ENCODE results near the gene TALDO1.

DNA sequence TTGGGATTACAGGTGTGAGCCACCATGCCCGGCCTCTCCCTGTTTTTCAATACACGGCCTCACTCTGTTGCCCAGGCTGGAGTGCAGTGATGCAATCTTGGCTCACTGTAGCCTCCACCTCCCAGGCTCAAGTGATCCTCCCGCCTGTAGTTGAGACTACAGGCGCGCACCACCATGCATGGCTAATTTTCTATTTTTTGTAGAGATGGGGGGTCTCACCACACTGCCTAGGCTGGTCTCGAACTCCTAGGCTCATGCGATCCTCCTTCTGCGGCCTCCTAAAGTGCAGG is 18.5 kb downstream of the TALDO1 start:
- TF ChIP-seq POLR2AphosphoS5 (IDR thresholded peaks at IDR 0.05; ENCODE audit: low read length), result no peak
- TF ChIP-seq HDAC2 (IDR thresholded peaks at IDR 0.05), result no peak
- TF ChIP-seq, protein P1, sequence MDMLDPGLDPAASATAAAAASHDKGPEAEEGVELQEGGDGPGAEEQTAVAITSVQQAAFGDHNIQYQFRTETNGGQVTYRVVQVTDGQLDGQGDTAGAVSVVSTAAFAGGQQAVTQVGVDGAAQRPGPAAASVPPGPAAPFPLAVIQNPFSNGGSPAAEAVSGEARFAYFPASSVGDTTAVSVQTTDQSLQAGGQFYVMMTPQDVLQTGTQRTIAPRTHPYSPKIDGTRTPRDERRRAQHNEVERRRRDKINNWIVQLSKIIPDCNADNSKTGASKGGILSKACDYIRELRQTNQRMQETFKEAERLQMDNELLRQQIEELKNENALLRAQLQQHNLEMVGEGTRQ (IDR thresholded peaks at IDR 0.05; ENCODE audit: borderline replicate concordance, low read depth, low read length), result no peak
- TF ChIP-seq CBX5 (IDR thresholded peaks at IDR 0.05; ENCODE audit: low read depth), result no peak
- TF ChIP-seq, protein P2, sequence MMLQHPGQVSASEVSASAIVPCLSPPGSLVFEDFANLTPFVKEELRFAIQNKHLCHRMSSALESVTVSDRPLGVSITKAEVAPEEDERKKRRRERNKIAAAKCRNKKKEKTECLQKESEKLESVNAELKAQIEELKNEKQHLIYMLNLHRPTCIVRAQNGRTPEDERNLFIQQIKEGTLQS (IDR thresholded peaks at IDR 0.05; ENCODE audit: borderline replicate concordance, extremely low read depth, low read depth, low read length), result no peak
- TF ChIP-seq, protein P3, sequence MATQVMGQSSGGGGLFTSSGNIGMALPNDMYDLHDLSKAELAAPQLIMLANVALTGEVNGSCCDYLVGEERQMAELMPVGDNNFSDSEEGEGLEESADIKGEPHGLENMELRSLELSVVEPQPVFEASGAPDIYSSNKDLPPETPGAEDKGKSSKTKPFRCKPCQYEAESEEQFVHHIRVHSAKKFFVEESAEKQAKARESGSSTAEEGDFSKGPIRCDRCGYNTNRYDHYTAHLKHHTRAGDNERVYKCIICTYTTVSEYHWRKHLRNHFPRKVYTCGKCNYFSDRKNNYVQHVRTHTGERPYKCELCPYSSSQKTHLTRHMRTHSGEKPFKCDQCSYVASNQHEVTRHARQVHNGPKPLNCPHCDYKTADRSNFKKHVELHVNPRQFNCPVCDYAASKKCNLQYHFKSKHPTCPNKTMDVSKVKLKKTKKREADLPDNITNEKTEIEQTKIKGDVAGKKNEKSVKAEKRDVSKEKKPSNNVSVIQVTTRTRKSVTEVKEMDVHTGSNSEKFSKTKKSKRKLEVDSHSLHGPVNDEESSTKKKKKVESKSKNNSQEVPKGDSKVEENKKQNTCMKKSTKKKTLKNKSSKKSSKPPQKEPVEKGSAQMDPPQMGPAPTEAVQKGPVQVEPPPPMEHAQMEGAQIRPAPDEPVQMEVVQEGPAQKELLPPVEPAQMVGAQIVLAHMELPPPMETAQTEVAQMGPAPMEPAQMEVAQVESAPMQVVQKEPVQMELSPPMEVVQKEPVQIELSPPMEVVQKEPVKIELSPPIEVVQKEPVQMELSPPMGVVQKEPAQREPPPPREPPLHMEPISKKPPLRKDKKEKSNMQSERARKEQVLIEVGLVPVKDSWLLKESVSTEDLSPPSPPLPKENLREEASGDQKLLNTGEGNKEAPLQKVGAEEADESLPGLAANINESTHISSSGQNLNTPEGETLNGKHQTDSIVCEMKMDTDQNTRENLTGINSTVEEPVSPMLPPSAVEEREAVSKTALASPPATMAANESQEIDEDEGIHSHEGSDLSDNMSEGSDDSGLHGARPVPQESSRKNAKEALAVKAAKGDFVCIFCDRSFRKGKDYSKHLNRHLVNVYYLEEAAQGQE (IDR thresholded peaks at IDR 0.05; ENCODE audit: low read depth, low read length), result no peak
- no peak for TF ChIP-seq POLR2A (IDR thresholded peaks at IDR 0.05; ENCODE audit: low read depth, low read length)
- no peak for TF ChIP-seq CEBPB (IDR thresholded peaks at IDR 0.05; ENCODE audit: borderline replicate concordance in 1 of 2, low read depth in 2 of 2, low read length in 2 of 2)
- TF ChIP-seq MTA3 (IDR thresholded peaks at IDR 0.05; ENCODE audit: borderline replicate concordance, low read length), result no peak
- no peak for TF ChIP-seq NFIC (IDR thresholded peaks at IDR 0.05; ENCODE audit: low read depth, low read length)
- TF ChIP-seq FOS (IDR thresholded peaks at IDR 0.05; ENCODE audit: borderline replicate concordance, extremely low read depth, insufficient read length), result no peak
- TF ChIP-seq, protein P4, sequence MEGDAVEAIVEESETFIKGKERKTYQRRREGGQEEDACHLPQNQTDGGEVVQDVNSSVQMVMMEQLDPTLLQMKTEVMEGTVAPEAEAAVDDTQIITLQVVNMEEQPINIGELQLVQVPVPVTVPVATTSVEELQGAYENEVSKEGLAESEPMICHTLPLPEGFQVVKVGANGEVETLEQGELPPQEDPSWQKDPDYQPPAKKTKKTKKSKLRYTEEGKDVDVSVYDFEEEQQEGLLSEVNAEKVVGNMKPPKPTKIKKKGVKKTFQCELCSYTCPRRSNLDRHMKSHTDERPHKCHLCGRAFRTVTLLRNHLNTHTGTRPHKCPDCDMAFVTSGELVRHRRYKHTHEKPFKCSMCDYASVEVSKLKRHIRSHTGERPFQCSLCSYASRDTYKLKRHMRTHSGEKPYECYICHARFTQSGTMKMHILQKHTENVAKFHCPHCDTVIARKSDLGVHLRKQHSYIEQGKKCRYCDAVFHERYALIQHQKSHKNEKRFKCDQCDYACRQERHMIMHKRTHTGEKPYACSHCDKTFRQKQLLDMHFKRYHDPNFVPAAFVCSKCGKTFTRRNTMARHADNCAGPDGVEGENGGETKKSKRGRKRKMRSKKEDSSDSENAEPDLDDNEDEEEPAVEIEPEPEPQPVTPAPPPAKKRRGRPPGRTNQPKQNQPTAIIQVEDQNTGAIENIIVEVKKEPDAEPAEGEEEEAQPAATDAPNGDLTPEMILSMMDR (IDR thresholded peaks at IDR 0.05 in 2 of 3, conservative IDR thresholded peaks at IDR 0.05 in 1 of 3; ENCODE audit: control insufficient read depth in 2 of 3, extremely low read depth in 1 of 3, insufficient read depth in 1 of 3, low read depth in 3 of 3, low read length in 3 of 3), result no peak

All from GM12878 (cell line).